DOHH2 (cell line): ENCODE results near the gene KRT6B.
"Not testable (repeated sequence)": the region's sequence is repeated elsewhere in the genome, so short reads cannot be mapped to it uniquely, and the experiment has no call there.

ENCODE experiments used
- H3F3A ChIP-seq: fragments of 200-600 bp; sonication (generic), shearing (Covaris generic); 2 replicates; pipeline ENCODE4 v1.6.0; 2016; ENCODE audit warnings: antibody characterized with exemption, mild to moderate bottlenecking; ENCODE audit not compliant: control insufficient read depth, insufficient read depth
- H3K27ac ChIP-seq: fragments of 200-600 bp; sonication (generic); 2 replicates; pipeline ENCODE4 v1.5.1; 2014; ENCODE audit warnings: low read depth, mild to moderate bottlenecking, low read length, moderate library complexity
- H3K27me3 ChIP-seq: fragments of 200-600 bp; sonication (generic); 2 replicates; pipeline ENCODE4 v1.6.1; 2014; ENCODE audit warnings: mild to moderate bottlenecking, low read length, mixed read lengths; ENCODE audit not compliant: control insufficient read depth
- H3K36me3 ChIP-seq: fragments of 200-600 bp; sonication (generic); 2 replicates; pipeline ENCODE4 v1.6.1; 2014; ENCODE audit warnings: mild to moderate bottlenecking, low read length, moderate library complexity, mixed read lengths; ENCODE audit not compliant: control insufficient read depth
- H3K4me1 ChIP-seq: fragments of 200-600 bp; sonication (generic); 2 replicates; pipeline ENCODE4 v1.6.1; 2014; ENCODE audit warnings: mild to moderate bottlenecking, low read length, mixed read lengths; ENCODE audit not compliant: control insufficient read depth
- H3K4me2 ChIP-seq: fragments of 200-600 bp; sonication (generic); 2 replicates; pipeline ENCODE4 v1.6.0; 2014; ENCODE audit warnings: mild to moderate bottlenecking, low read length, moderate library complexity
- H3K4me3 ChIP-seq: fragments of 200-600 bp; sonication (generic); 2 replicates; pipeline ENCODE4 v1.5.1; 2014; ENCODE audit warnings: mild to moderate bottlenecking, low read length, mixed read lengths
- H3K79me2 ChIP-seq: fragments of 200-600 bp; sonication (generic); 2 replicates; pipeline ENCODE4 v1.6.1; 2014; ENCODE audit warnings: mild to moderate bottlenecking, low read length, mixed read lengths; ENCODE audit not compliant: control insufficient read depth
- H3K9me2 ChIP-seq: fragments of 200-600 bp; sonication (generic); replicated peaks from 2 replicates; pipeline ENCODE4 v1.6.1; 2014; ENCODE audit warnings: mild to moderate bottlenecking, low read length, mixed read lengths; ENCODE audit not compliant: control insufficient read depth
- H3K9me3 ChIP-seq: fragments of 200-600 bp; sonication (generic); 2 replicates; pipeline ENCODE4 v1.6.1; 2014; ENCODE audit warnings: antibody characterized with exemption, low read length, mixed read lengths; ENCODE audit not compliant: control insufficient read depth, insufficient read depth
- H4K20me1 ChIP-seq: fragments of 200-600 bp; sonication (generic); 2 replicates; pipeline ENCODE4 v1.6.0; 2014; ENCODE audit warnings: low read depth, mild to moderate bottlenecking, antibody characterized with exemption, low read length, moderate library complexity; ENCODE audit not compliant: control insufficient read depth, insufficient read depth
- CTCF ChIP-seq: fragments of 200-600 bp; sonication (generic); IDR thresholded peaks from one replicate; pipeline ENCODE4 v1.5.1; 2014; ENCODE audit warnings: antibody characterized with exemption, mild to moderate bottlenecking, low read depth, low read length; ENCODE audit not compliant: poor library complexity, severe bottlenecking
- EZH2phosphoT487 ChIP-seq: fragments of 200-600 bp; sonication (generic); IDR thresholded peaks from 2 replicates; pipeline ENCODE4 v1.6.1; 2017; ENCODE audit warnings: borderline replicate concordance, mild to moderate bottlenecking, antibody characterized with exemption, low read length, moderate library complexity, mixed read lengths

Gene KRT6B

GRCh38 chr12:52493172-52493571, 41.2 kb upstream of the KRT6B start, which contains the start of gene KRT6A:
Gene KRT6A, minus strand, starts transcription at chr12:52493257. Its CDS starts 69 bp downstream, at chr12:52493188.
- Histone ChIP-seq H3K4me2 (no peak within 1 kb of the TSS), H3K4me3 (no peak within 1 kb of the TSS)

GRCh38 chr12:52492405-52492804, 40.5 kb upstream of the KRT6B start:
- H3K27ac ChIP-seq = not testable (repeated sequence)

More at GRCh38 chr12:52493172-52493571, 41.2 kb upstream of the KRT6B start, which contains the start of gene KRT6A:
- H3K9me2 ChIP-seq = no peaks in the 10 kb centered on the region
- H3K4me1 ChIP-seq = no peaks in the 10 kb centered on the region
- no peaks in the 10 kb centered on the region for H3K79me2 ChIP-seq
- peaks cover 15% of the 10 kb centered on the region for H3K27me3 ChIP-seq
- H3K9me3 ChIP-seq = no peaks in the 10 kb centered on the region
- TF ChIP-seq EZH2phosphoT487 = no peak
- TF ChIP-seq CTCF = no peak
- H3K27ac ChIP-seq = no peak within 1 kb of the TSS
- H3K36me3 ChIP-seq = no peaks in the 10 kb centered on the region
- H3F3A ChIP-seq = no peaks in the 10 kb centered on the region
- H4K20me1 ChIP-seq = no peaks in the 10 kb centered on the region

GRCh38 chr12:52491495-52491894, 39.5 kb upstream of the KRT6B start:
- not testable (repeated sequence) for H3K27me3 ChIP-seq, H3K9me2 ChIP-seq, H3K27ac ChIP-seq, H3K4me1 ChIP-seq, H3K9me3 ChIP-seq, H3K36me3 ChIP-seq, H3K4me2 ChIP-seq, H4K20me1 ChIP-seq, H3K79me2 ChIP-seq, H3F3A ChIP-seq, H3K4me3 ChIP-seq

More at GRCh38 chr12:52492405-52492804, 40.5 kb upstream of the KRT6B start:
- not testable (repeated sequence) for H3K4me1 ChIP-seq, H3K79me2 ChIP-seq, H3K4me3 ChIP-seq, H4K20me1 ChIP-seq, H3F3A ChIP-seq, H3K9me3 ChIP-seq, H3K36me3 ChIP-seq, H3K4me2 ChIP-seq, H3K9me2 ChIP-seq
- peaks cover 15% of the 10 kb centered on the region for H3K27me3 ChIP-seq

GRCh38 chr12:52488736-52489135, 36.8 kb upstream of the KRT6B start:
- no peaks in the 10 kb centered on the region for H3K79me2 ChIP-seq
- H3F3A ChIP-seq = no peaks in the 10 kb centered on the region
- H3K9me2 ChIP-seq = no peaks in the 10 kb centered on the region
- peaks cover 6% of the 10 kb centered on the region; the same call in 1 of the 2 replicates for H3K27me3 ChIP-seq
- no peaks in the 10 kb centered on the region for H3K9me3 ChIP-seq
- H4K20me1 ChIP-seq = no peaks in the 10 kb centered on the region
- H3K4me1 ChIP-seq = no peaks in the 10 kb centered on the region
- no peak overlapping the region for H3K4me3 ChIP-seq
- no peak overlapping the region for H3K4me2 ChIP-seq
- no peak overlapping the region for H3K27ac ChIP-seq
- TF ChIP-seq EZH2phosphoT487 (no peak), CTCF (no peak)
- H3K36me3 ChIP-seq = no peaks in the 10 kb centered on the region

GRCh38 chr12:52487744-52488443, 35.9 kb upstream of the KRT6B start:
- H3K9me2 ChIP-seq, H3K4me2 ChIP-seq, H3K27ac ChIP-seq, H3K9me3 ChIP-seq, H3K4me1 ChIP-seq, H3K4me3 ChIP-seq, H4K20me1 ChIP-seq, H3K79me2 ChIP-seq, H3K27me3 ChIP-seq, H3K36me3 ChIP-seq, H3F3A ChIP-seq: not testable (repeated sequence)
